GM21723 (cell line): Measurements from ENCODE around the gene PPP2R2D.

Experiments
- ATAC-seq: cut with Tn5 transposase; IDR thresholded peaks from one replicate; pipeline ENCODE4 v1.9.1; 2021; ENCODE audit warnings: mild to moderate bottlenecking, moderate library complexity; ENCODE audit not compliant: unreplicated experiment

PPP2R2D gene

DNA sequence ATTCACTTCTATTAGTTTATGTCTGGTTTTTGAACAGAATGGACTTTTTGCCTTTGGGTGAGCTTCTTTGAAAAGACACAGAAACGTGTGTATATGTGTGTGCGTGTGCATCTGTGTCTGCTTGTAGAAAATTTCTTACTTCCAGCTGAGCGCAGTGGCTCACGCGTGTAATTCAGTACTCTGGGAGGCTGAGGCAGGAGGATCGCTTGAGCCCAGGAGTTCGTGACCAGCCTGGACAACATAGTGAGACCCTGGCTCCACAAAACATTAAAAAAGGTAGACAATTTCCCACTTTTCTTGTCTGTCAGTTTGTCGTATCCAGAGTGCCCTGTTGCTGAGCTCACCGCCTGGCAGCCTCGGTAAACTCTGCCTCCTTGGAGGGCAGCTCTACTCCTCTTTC is 25.4 kb downstream of the PPP2R2D start:
- no peak for ATAC-seq

DNA sequence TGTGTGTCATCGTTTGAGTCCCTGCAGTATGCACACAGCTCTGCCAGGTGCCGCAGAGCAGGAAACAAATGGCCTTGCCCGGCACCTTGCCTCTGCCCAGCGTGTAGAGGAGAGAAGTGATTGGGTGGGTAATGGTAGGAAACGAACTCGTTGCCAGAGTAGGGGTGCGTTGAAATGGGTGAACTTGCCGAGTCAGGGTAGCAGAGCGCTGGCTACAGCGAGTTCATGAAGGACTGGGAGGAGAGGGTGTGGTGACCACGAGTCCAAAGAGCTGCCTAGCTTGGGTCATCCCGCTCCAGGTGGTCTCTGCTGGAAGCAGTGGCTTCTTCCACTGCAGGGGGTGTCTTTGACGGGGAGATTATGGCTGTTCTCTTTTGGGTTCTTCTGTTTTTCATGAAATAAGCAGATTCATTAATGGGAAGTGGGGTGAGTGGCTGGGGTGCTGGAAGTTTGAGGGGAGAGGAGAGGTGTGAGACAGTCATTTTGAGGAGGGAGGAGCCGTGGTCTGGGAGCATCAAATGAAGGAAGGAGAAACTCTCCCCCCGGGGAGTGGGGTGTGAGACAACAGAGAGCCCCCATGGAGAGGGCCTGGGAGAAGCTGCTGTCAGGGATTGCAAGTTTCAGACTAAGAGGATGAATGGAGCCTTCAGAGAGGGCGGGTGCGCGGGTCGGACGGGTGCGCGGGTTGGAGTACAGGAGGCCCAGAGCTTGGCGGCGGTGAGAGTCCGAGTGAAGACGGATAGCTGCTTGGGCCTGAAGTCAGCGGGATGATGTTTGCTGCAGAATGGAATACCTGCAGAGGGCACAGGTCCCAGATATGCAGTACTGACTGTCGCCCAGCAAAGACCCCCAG is 26.2 kb downstream of the PPP2R2D start:
- no peak for ATAC-seq

DNA sequence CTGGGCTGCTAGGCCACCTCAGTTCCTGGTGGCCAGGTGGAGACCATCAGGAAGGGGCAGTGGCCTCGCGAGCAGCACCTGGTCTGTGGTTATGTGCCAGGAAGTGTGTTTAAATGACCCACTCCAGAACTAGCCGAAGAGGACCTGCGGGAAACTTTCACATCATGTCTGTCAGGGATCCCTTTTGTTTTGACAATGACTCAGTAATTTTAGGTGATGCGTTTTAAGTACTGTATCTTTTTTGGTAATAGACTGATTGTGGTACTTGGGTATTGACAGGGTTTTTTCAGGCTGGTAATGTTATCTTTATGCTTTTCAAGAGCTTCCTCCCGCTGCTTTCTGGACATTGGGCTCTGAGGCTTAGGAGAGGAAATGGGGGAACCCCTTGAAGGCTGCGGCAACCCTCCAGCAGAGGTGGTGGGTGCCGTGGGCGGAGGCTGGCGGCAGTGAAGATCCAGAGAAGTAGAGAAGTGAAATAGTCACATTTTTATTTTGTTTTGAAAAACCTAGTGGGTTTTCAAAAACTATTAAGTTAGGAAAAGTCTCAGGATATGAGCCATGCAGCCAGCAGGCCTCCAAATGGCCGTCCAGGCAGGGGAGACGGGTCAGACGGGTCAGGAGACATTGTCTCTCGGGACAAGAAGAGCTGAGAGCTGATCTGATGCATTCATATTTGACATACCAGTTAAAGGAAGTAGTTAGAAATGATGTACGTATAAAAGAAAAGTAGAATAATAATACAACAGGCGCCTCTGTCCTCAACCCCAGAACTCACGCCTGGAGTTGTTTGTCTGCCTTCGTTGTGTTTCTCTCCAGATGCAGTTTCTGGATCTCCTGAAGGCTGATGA is 27.7 kb downstream of the PPP2R2D start:
- peak; percentile 96 for ATAC-seq

DNA sequence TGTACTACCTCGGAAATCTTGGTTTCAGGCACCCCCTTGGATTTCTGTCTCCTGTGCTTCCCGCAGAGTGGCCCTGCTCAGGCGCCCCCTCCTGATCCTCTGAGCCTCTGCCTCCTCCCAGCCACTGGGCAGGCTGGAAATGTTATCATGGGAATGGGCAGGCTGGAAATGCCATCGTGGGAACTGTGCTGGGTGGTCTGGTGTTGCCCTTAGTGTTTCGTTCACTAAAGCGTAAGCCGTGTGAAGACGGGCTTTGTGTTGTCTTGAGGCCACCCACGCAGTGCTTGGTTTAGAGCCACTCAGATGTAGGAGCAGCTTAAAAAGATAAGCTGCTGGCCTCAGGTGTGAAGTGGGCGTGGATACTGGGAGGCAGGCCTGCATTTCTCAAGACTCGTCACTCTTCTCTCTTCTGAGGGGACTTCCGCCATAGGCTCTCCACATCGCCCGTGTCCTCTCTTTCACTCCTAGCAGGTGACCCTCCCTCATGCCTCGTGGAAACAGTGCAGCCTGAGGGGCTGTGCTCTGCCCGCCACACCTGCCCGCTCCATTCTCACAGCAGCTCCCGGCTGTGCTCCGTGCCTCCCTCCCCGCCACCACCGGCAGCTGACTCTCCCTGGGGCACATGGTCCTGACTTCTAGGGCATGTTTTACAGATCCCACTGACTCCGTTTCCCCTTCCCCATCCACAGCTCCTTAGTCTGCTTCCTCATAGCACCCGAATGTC is 28.5 kb downstream of the PPP2R2D start:
- ATAC-seq, result no peak

DNA sequence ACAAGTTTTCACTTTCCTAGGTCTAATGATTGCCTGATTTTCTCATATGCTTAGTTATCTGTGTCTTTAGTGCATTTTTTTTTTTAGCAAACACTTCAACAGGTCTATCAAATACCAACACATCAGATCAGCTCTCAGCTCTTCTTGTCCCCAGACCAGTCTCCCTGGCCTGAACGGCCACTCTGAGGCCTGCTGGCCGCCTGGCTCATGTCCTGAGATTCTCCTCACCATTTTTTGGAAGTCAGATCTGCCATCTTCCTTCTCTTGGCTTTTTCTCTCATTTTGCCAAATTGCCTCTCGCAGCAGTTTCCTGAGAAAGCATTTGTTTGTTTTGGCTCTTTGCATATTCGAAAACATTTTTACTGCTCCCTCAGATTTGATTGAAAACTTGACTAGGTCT is 29.3 kb downstream of the PPP2R2D start:
- ATAC-seq, result no peak

DNA sequence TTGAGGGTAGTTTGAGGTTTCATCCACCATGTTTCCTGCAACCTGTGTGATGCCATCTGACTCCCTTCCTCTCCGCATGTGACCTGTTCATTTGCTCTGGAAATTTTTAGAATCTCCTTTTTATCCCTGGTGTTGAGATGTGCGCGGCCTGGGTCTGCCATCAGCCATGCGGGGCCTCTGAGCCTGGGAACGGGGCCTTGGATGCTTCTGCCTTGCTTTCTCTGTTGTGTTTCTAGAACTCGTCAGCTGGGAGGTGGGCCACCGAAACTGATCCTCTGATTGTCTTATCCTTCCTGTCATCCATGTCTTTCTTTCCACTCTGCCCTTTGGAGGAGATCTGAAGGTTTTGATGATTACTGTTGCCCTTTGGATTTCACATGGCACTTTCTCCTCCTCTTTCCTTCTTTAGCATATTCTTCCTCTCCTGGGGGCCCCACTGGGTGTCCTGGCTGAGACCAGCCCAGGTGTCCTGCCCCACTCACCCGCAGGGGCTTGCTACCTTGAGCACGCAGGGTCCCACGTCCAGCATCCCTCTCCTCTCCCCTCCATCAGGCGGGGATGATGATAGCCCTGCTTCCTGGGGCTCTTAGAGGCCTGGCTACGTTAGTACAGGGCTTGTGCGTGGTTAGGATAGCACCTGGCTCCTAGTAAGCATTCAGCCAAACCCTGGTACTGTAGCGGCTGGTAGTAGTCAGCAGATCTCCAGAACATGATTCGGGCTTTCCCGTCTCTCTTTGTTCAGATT is 29.9 kb downstream of the PPP2R2D start:
- no peak for ATAC-seq

DNA sequence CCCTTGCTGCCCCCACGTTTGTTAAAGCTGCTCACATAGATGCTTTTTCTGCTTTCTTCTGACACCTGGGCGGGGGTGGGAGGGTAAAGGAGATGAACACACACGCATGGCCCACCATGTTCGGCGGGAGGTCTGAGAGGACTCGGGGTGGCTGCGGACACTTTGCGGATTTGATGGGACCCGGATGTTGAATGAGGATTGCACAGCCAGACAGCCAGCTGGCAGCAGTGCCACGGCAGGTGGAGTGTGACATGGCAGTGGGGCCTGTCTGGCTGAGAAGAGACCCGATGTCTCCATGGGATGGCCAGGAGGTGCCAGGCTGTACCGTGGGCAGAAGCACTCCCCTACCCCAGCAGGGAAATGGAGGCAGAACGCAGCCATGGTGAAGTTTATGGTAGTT is 31.2 kb downstream of the PPP2R2D start:
- ATAC-seq, result no peak

DNA sequence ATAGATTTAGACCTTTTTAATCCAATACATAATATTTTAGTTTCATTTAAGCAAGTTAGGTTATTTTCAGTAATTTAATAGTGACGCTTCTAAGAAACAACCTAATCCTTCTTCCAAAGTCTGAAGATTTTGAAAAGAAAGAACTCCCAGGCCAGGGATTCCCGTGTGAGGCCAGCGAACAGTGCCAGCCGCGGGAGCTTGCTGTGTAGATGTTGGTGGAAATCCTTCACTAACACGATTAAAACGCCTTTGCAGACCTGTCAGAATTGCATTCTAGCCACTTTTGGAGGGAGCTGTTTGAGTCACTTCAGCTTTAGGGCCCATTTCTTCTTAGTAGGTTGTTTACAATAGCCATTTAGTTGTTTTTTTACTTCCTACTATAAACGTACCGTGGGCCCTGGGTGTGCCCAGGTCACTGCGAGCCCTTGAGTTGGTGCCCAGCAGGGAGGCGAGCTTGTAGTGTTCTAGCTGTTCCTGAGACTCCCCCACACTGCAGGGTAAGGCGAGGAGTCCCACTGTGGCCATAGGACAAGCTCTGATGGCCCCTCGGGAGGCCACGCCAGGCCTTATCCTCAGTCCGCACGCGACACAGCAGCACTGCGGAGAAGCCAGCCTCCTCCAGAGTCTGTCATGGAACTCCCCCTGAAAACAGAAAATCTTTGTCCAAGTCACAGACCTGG is 32.3 kb downstream of the PPP2R2D start:
- no peak for ATAC-seq

DNA sequence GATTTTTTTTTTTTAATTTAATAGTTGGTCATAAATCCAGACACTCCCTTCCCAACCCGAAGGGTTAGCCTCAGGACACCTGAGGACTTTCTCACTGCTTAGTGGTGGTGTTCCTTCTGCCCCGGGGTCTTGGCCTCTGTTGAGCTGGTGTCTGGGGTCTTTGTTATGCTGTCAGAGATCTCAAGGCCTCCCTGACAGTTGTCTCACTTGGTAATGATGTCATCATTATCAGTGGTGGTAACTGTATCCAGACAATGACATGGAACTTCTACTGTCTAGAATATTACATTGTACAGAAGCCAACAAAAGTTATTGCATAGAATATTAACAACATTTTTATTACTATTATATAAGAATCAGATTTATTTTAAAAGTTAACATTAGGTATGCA is 32.9 kb downstream of the PPP2R2D start:
- ATAC-seq, result no peak

DNA sequence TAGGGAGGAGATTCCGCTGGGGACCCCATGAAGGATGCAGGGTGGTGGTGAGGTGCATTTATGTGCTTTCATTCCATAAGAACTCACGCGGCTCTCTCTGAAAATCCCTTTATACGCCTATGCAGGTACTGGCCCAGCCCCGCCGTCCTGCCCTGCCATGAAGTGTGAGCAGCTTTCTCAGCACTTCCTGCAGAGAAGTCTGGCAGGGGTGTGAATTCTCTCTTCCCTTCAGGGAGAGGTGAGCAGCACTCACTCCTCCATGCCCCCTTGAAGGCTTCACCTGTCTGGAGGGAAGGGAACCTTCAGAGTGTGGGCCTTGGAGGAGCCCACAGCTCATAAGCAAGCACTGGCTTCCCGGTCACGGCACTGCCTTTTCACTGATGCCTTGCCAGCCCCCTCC is 34.0 kb downstream of the PPP2R2D start:
- no peak for ATAC-seq

DNA sequence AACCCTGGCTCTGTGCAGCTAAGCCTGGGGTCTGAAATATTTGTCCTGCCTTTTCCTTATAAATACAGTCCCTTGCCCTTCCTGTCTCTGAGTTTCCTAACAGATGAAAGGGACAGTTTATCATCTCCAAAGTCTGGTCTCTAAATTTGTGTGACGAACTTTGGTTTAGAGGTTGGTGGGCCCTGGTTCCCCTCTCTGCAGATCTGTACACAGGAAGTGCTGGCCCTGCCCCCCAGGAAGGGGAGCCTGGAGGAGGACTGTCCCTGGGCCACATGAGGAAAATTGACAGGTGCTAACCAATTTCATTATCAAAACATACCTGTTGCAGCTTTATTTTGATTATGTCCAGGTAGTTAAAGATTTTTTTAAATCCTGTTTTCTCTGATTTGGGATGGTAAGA is 34.5 kb downstream of the PPP2R2D start:
- ATAC-seq, result no peak

DNA sequence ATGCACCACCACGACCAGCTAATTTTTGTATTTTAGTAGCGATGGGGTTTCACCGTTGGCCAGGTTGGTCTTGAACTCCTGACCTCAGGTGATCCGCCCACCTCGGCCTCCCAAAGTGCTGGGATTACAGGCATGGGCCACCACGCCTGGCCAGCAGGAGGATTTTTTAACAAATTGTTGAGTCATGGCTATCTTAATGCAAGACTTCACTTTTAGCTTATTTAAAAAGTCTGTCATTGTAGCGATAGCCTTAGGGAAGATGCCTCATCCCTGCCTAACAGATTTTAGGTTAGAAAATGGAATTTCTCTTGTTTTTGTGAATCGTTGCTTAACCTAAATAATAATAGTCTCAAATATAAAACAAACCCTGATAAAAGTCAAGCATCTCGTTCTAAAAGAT is 35.5 kb downstream of the PPP2R2D start:
- ATAC-seq, result no peak

DNA sequence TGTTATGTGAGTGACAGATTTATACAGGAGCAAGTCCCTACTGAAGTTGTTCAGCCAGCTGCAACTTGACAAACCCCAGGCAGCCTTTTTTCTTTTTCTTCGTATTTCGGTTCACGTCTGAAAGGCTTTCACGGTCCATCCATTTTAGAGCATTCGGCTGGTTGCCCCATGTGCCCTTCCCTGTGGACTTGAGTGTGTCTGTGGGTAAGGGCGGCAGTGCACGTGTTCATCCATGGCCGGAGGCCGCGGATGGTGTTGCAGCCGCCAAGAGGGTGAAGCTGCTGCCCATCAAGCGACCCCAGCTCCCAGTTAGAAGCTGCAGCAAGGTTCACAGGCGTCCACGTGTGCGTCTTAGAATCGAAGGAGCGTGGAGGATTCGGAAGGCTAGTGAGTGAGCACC is 35.9 kb downstream of the PPP2R2D start:
- no peak for ATAC-seq

DNA sequence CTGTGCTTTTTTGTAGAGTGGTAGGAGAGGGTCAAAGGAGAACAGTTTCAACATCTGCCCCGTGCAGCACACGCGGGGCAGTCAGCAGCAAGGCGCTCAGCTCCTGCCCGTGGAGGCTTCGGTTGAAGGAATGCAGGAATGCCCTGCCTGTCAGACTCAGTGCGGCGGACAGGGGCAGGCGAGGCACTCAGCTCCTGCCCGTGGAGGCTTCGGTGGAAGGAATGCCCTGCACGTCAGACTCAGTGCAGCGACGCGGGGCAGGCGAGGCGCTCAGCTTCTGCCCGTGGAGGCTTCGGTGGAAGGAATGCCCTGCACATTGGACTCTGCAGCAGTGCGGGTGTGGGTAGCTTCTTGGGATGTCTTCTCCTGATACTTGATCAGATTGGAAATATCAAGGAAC is 37.0 kb downstream of the PPP2R2D start:
- no peak for ATAC-seq

DNA sequence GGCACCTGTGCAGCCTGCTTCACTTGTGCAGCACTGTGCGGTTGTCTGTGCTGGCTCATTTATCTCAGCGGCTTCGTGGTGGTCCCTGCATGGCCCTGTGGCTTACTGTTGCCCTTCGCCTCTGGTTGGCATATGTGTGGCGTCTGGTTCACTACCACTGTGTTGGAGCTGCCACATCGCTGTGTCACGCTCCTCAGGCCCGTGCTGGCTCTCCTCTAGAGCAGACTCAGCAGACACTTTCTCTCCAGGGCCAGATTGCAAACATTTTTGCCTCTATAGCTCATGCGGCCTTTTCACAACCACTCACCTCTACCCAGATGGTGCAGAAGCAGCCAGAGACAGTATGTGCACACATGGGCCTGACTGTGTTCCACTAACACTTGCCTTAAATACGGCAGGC is 37.9 kb downstream of the PPP2R2D start:
- ATAC-seq, result no peak

DNA sequence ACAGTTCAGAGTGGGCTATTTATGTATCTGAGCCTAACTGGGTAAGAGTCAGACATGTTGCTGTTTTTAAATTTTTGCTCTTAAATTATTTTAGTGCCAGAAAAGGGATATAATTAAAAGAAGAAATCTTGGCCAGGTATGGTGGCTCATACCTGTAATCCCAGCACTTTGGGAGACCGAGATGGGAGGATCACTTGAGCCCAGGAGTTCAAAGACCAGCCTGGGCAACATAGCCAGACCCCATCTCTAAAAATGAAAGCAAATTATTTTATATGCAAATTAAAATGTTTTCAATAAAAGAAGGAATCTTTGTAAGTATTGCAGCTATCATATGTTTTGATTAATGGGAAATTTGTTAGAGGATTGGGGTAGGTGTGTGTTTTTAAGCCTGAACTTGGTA is 41.6 kb downstream of the PPP2R2D start:
- no peak for ATAC-seq

DNA sequence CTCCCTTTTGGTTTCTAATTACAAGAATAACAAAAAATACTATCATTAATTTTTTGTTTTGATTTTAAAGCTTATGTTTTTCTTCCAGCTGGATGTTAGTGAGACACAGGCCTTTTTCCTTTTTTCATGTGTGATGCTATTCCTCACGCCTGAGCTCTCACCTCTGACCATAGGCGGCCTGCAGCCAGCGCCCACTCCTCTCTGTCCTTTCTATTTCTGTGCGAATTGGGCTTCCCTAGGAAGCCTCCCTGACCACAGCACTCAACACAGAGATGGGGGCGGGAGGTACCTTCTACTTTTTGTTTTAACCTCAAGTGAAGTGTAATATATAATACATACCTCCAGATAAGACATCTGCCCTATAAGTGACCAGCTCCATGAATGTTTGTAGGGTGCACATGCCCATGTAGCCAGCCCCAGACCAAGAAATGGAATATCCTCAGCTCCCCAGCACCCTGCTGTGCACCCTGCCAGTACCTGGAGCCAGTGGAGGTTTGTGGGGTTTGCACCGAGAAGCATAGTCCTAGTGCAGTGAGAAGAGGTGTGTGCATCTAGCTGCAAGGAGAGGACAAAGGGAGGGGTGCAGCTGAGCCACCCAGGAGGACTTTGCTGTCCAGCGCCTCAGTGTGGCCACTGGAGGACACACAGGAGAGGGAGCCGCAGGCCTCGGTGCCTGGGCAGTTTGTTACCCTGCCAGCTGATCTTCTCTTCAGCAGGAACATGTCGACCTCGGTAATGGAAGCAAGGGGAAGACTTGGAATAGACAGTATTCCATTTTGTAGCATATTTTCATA is 42.4 kb downstream of the PPP2R2D start:
- ATAC-seq, result no peak

DNA sequence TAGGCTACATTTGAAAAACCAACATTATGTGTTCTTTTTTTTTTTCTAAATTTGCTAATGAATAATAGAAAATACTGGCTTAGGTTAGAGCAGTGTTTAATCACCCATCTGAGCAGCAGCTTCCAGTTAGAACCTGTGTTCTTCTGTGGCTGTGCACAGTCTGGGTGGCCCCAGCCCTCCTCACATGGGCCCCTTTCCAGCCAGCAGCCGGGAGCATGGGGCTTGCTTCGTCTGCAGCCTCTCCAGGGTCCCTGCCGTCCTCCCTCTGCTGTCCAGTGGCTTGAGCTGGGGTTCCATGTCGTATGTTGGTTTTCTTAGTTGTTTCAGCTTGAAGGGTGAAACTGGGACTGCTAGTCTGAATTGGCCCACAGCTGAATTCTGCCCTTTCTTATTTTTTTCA is 43.6 kb downstream of the PPP2R2D start:
- ATAC-seq, result no peak

DNA sequence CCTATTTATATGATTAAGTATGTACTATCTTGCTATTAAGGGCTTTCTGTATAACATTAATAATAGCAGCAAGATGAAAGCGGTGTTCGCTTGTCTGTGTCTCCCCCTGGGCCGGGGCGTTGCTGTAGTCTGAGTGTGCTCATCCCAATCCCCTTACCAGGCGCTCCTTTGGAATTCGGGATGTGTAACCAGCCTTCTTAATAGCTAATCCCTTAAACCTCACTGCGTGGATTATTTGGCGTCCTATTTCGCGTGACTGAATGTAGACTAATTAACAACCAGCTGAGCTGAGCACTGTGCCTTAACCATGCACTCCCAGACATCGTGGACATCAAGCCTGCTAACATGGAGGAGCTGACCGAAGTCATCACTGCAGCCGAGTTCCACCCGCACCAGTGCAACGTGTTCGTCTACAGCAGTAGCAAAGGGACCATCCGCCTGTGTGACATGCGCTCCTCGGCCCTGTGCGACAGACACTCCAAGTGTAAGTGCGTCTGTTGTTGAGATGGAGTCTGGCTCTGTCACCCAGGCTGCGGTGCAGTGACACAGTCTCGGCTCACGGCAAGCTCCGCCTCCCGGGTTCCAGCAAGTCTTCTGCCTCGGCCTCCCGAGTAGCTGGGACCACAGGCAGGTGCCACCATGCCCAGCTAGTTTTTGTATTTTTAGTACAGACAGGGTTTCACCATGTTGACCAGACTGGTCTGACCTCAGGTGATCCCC is 44.3 kb downstream of the PPP2R2D start:
- ATAC-seq, result no peak
